Stimulated activated CD4-positive, alpha-beta T cell treated with anti-CD3 and anti-CD28 coated beads, Interleukin-1b, Interleukin-23, amount 100 ng/mL, for 4 hours (primary cell): ENCODE results near the gene F2RL2.

Experiments used
- DNase-seq, 2 donors: peaks; one replicate each; pipeline ENCODE4 v3.0.0-alpha.2; 2020; ENCODE audit warnings: low read depth in 2 of 2

The F2RL2 gene

DNA sequence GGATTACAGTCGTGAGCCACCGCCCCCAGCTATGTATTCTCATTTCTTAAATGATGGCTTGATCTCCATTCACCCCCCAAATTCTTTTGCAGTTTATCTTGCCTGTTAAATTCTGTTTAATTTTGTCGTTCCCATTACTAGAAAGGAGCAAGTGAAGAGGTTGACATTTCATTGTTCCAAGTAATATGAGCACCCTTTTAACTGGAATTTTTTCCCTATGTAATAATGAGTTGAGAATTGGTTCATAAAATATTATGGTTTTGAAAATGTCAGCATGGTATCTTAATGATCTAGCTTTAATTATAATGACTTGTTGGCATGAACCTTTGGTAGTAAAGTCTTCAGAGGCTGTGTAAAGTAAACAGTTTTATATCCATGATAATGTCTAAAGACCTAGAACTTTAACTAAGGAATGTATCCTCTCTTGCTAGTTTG, 37.4 kb downstream of the F2RL2 start:
- no peak for DNase-seq

DNA sequence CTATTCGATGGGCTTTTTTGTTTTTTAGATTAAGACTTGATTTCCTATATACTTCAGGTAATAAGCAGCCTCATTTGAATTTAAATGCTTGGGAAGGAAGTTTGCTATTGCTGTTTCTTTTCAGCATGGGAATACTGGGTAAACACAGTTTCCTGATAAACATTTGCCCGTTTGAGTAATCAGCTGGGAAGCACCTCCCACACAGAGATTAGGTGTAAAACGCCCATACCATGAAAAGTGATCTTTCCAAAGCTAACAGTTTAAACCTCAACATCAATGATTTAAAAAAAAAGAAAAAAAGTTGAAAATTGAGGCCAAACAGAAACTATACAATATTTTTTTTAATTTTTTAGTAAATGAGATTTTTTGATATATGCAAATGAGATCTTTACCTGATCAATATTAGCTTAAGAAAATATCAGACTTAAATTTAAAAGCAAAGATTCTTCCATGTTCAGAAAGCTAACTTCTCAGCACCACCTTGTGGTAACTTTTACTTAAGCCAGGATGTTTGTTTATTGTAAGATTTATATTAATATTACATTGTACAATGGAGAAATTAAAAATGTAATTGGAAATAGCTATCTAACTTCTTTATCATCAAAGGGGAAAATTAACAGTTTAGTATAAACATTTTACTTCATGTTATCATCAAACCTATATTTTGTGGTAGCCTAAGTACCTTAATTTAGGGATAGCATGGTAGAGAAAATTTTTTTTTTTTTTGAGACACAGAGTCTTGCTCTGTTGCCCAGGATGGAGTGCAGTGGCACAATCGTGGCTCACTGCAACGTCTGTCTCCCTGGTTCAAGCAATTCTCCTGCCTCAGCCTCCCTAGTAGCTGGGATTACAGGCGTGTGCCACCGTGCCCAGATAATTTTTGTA, 39.8 kb downstream of the F2RL2 start:
- no peak for DNase-seq

DNA sequence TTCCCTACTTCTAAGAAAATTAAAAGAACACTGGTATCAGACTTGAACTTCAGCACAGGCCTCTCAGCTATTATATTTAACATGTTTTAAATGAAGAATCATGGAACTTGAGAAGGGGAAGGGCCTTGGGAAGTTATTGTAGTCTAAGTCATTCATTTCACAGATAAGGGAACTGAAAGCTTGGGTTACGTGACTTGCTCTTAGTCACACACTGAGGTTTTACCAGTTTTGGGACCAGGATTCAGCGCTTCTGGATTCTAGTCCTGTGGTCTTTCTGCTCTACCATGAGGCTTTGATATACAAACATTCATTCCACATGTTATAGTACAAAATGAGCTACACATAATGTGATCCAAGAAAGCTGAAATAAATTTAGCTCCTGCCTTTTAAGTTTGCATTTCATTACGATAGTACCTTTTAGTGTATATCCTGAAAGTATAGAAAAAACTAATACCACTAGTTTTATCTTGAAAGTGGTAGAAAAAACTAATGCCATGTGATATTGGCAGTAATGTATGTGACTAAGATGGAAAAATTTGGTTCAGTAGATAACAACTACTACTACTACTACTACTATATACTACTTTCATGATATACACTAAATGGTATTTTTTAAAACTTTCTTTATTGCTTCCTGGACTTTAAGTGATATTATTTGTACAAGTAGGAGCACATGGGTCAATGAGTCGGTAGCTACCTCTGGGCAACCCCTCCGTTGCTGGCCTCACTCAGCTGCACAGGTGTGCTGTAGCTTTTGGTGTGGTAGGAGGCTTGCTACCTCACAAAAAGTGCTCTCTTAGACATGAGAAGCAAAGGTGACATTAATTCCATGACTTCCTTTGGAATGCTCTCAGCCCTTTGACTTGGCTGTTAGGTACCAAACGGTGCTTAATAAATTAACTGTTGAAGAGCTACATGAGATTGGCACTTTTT, 40.7 kb downstream of the F2RL2 start:
- no peak for DNase-seq

DNA sequence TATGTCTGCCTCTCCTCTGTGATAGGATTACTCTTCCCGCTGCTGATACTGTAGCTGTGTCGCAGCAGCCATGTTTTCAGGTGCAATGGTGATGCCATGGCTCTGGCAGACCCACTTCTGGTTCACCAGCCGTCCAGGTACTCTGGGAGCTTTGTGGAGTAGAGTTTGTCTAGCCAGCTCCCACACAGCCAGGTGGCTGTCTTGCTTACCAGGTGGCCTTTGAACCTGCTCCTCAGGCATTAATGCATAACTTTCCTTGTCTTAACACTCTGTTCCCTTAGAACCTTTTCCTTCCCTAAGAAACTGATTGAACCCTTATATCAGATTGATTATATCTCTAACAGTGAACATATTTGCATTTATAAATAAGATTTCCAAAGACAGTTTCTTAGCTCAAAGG, 42.2 kb downstream of the F2RL2 start:
- DNase-seq, result no peak

DNA sequence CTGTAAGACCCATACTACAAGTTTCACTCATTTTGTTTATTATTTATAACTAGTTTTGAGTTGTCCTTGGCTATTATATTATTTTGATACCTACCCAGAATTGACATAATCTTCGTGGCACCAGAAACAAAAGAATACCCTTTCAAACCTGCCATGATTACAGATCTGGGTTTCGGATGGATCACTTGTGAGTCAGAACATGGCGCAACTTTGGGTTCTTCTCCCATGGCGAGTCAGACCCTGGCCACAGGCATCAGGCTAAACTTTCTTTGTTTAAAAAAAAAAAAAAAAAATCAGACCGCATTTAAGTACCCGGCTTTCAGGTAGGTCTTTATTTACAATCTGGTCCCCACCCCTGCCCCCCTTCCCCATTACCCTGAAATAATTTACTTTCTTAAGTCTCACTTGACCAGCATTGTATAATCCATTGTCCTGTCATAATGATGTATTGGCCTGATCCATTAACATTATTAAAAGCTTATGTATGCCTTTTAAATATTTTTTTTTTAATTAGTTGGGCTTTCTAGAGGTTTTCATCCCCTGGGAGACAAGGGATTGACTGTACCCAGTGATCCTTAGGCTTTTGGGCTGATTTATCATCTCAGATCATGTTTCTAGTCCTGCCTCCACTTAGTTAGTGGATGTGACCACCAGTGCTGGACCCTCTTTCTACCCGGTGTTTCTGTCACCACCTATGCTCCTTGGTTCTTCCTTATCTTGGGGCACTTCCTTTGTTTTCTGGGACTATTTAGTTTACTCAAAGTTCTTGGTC, 43.9 kb downstream of the F2RL2 start:
- no peak for DNase-seq

DNA sequence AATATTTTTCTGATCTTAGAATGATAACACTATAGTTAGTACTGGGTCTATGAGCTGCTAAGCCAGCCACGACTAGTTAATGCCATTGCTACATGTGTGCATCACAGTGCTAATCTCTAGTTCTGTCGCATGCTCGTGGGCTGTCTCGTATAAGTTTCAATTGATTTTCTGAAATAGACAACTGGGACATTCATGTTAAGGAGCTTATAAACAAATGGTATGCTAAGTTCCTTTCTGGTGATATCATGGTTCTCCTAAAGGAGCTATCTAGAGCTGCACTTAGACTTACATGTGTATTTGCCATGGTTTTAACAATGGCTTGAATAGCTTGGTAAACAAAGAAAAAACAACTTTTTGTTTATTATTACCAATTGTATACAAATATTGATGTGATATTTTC, 46.2 kb downstream of the F2RL2 start:
- no peak for DNase-seq

DNA sequence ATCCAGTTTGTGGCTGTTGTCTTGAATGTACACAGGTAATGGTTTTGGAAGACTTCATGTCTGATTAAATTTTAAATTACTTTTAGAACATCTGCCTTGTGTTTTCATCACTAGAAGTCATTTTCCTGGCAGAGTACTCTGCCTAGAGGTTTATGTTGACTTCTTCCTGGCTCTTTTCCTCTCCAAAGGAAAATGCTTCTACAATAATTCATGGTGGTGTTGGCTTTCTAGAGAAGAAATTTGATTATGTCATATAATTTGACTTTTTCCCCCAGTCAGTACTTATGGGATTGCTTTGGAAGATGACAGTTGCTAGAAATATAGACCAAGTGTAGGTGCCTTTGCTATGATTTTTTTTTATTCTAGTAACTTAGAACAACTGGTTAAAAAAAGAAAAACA, 46.8 kb downstream of the F2RL2 start:
- no peak for DNase-seq

DNA sequence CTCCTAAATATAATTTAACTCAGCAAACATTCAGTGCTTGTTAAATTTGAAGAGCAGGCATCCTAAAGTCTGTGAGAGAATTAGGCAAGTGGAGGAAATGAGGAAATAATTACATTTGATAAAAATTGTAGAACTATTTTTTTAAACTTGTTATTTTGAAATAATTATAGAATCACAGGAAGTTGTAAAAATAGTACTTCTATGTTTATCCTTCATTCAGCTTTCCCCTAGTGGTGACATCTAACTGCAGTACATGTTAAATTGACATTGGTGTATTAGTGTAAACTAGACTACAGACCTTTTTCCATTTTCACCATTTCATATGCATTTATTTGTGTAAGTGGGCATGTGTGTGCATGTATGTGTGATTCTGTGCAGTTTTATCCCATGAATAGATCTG, 51.6 kb downstream of the F2RL2 start:
- DNase-seq, result no peak

DNA sequence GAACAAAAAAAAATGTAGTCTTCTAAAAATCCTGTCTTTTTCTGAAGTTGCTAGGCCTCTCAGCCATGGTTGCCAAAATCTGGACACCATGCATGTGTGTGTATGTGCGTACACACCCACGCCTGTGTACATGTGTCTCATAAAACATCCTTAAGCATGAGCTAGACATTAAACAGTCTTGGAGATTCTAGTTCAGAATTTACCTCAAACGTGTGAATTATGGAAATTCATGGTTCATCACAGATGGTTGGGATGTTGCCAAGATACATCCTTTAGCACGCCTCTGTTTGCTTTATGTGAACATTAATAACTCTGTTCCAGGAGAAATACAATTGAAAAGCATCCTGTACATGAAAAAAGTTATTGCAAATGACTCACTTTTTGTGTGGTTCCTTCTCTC, 53.0 kb downstream of the F2RL2 start:
- DNase-seq, result no peak
